Mesendoderm (in vitro differentiated cells): ENCODE results near the gene CETP.

ENCODE experiments used
- DNase-seq: peaks from one replicate; pipeline ENCODE4 v3.0.0; 2013
- H2AK5ac ChIP-seq: 2 replicates; pipeline ENCODE4 v1.6.1; 2013; ENCODE audit warnings: low read length, inconsistent platforms
- H2BK120ac ChIP-seq: 2 replicates; pipeline ENCODE4 v1.6.1; 2013; ENCODE audit warnings: low read depth, mild to moderate bottlenecking, low read length, moderate library complexity, mixed read lengths
- H2BK15ac ChIP-seq: replicated peaks from 2 replicates; pipeline ENCODE4 v1.6.1; 2013; ENCODE audit warnings: low read depth, mild to moderate bottlenecking, moderate library complexity
- H2BK5ac ChIP-seq: 2 replicates; pipeline ENCODE4 v1.6.1; 2013; ENCODE audit warnings: low read length, inconsistent platforms
- H3K18ac ChIP-seq: 2 replicates; pipeline ENCODE4 v1.6.1; 2013; ENCODE audit warnings: mild to moderate bottlenecking, low read length, mixed read lengths
- H3K23ac ChIP-seq: one replicate; pipeline ENCODE4 v1.6.1; 2013; ENCODE audit warnings: low read length
- H3K27ac ChIP-seq: 2 replicates; pipeline ENCODE4 v1.5.1; 2013; ENCODE audit warnings: low read depth, mild to moderate bottlenecking, inconsistent platforms, low read length, moderate library complexity
- H3K27me3 ChIP-seq: 2 replicates; pipeline ENCODE4 v1.6.1; 2013; ENCODE audit warnings: low read length, control low read depth, mild to moderate bottlenecking, inconsistent platforms; ENCODE audit not compliant: insufficient read depth, poor library complexity
- H3K36me3 ChIP-seq: 2 replicates; pipeline ENCODE4 v1.6.1; 2013; ENCODE audit warnings: low read length, inconsistent platforms; ENCODE audit not compliant: control insufficient read depth, insufficient read depth
- H3K4ac ChIP-seq: one replicate; pipeline ENCODE4 v1.6.1; 2013; ENCODE audit warnings: low read depth, mild to moderate bottlenecking, low read length, moderate library complexity
- H3K4me1 ChIP-seq: 2 replicates; pipeline ENCODE4 v1.6.1; 2013; ENCODE audit warnings: low read depth, low read length, inconsistent platforms; ENCODE audit not compliant: control insufficient read depth
- H3K4me2 ChIP-seq: 2 replicates; pipeline ENCODE4 v1.6.1; 2013; ENCODE audit warnings: low read length
- H3K4me3 ChIP-seq: 2 replicates; pipeline ENCODE4 v1.5.1; 2013; ENCODE audit warnings: mild to moderate bottlenecking, low read length
- H3K56ac ChIP-seq: one replicate; pipeline ENCODE4 v1.6.1; 2013; ENCODE audit warnings: low read length
- H3K79me1 ChIP-seq: 2 replicates; pipeline ENCODE4 v1.6.1; 2013; ENCODE audit warnings: low read length, inconsistent platforms
- H3K79me2 ChIP-seq: 2 replicates; pipeline ENCODE4 v1.6.1; 2013; ENCODE audit warnings: mild to moderate bottlenecking, low read length; ENCODE audit not compliant: control insufficient read depth, insufficient read depth
- H3K9ac ChIP-seq: 2 replicates; pipeline ENCODE4 v1.6.1; 2013; ENCODE audit warnings: low read length, inconsistent platforms
- H4K5ac ChIP-seq: one replicate; pipeline ENCODE4 v1.6.1; 2013; ENCODE audit warnings: low read length
- H4K8ac ChIP-seq: one replicate; pipeline ENCODE4 v1.6.1; 2013; ENCODE audit warnings: low read depth, mild to moderate bottlenecking, control low read depth, low read length, moderate library complexity
- WGBS: extraction: QIAGEN DNeasy Blood & Tissue Kit; methylation state at CpG from one replicate; pipeline ENCODE4 v1.1.7; 2013; ENCODE audit warnings: low lambda C conversion rate, missing lambda C conversion rate; ENCODE audit not compliant: insufficient coverage; ENCODE audit errors: extremely low coverage; 5-methylcytosine and 5-hydroxymethylcytosine counted together

Gene CETP

DNA sequence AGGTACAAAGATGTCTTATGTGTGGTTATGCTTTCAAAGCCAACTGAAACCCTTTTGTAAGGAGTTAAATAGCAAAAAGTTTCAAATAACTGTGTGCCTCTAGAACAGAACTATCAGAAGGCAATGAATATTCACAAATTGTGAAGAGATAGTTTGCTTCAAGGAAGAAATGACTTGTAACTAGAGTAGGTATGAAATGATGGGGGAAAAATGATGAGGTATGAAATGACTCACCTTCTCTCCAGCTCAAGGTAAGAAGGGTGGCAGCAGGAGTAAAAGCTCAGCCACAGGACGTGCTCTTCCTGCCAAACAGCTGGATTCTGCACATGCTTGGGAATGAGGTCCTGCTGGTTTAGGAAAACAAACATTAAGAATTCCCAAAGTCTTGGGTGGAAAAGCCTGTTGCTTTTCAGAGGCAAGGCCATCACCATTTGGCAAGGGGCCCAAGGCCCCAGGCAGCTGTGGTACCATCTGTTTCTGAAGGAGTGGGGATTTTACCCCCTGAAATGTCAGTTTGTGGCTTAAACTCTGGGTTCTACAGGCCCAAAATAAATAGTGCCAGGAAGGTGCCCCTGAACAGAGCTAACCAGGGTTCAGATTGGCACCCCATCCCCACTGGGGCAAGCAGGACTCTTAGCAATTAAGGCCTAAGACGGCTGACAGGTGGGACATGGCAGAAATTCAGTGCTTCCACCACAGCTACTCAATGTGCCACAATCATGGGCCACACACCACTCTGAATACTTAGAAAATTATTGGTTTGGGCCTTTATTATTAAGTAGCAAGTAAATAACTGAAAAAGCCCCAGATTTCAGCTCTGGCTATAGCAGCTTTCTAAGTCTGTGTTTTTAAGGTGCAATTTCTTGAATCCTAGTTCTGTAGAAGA is 16.6 kb upstream of the CETP start:
- WGBS, result no CpG with 5 or more reads among the region's 2 CpGs

DNA sequence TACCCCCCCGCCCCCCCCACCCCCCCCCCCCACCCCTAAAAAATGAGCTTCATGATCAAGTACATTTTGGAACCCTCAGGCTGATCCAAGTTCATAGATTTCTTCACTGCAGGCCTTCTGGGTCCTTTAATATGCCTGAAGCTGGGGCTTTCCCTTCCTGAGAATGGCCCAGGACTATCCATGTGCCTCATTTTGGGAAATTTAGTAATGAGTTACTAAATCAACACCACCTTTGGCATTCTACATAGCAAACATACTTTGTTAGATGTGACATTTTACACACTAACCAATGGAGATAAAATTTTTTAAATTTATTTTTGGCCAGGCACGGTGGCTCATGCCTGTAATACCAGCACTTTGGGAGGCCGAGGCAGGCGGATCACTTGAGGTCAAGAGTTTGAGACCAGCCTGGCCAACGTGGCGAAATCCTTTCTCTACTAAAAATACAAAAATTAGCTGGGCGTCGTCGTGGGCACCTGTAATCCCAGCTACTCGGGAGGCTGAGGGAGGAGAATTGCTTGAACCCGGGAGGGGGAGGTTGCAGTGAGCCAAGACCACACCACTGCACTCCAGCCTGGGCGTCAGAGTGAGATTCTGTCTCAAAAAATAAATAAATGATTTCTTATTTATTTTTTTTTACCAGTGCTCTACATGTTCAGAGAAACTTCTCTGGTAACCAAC is 15.8 kb upstream of the CETP start:
- WGBS, result no CpG with 5 or more reads among the region's 12 CpGs
- no peak overlapping the region for H3K27ac ChIP-seq
- peaks cover 2% of the 10 kb centered on the region for H3K79me1 ChIP-seq
- no peak overlapping the region for H2BK120ac ChIP-seq
- no peak overlapping the region for H2BK15ac ChIP-seq
- H4K8ac ChIP-seq, result no peak overlapping the region
- H3K79me2 ChIP-seq, result no peaks in the 10 kb centered on the region
- H2BK5ac ChIP-seq, result no peak overlapping the region
- H3K9ac ChIP-seq, result no peak overlapping the region
- no peak overlapping the region for H3K4me3 ChIP-seq
- H3K4me1 ChIP-seq, result no peaks in the 10 kb centered on the region
- no peak overlapping the region for H3K18ac ChIP-seq
- no peak overlapping the region for H3K23ac ChIP-seq
- H3K4ac ChIP-seq, result no peak overlapping the region
- no peak for DNase-seq
- peaks cover 20% of the 10 kb centered on the region for H3K36me3 ChIP-seq
- H3K27me3 ChIP-seq, result no peaks in the 10 kb centered on the region
- H3K4me2 ChIP-seq, result no peak overlapping the region
- no peak overlapping the region for H2AK5ac ChIP-seq
- no peak overlapping the region for H4K5ac ChIP-seq
- no peak overlapping the region for H3K56ac ChIP-seq

More for the DNA sequence above, 16.6 kb upstream of the CETP start:
- Histone ChIP-seq H3K27me3 (no peaks in the 10 kb centered on the region), H3K79me2 (no peaks in the 10 kb centered on the region), H3K9ac (no peak overlapping the region), H3K79me1 (peaks cover 2% of the 10 kb centered on the region), H2AK5ac (no peak overlapping the region), H3K18ac (no peak overlapping the region), H3K4ac (no peak overlapping the region), H3K56ac (no peak overlapping the region), H3K4me2 (no peak overlapping the region), H3K4me3 (no peak overlapping the region), H2BK5ac (no peak overlapping the region), H2BK15ac (no peak overlapping the region), H2BK120ac (no peak overlapping the region), H4K5ac (no peak overlapping the region), H3K36me3 (peaks cover 21% of the 10 kb centered on the region), H3K23ac (no peak overlapping the region), H4K8ac (no peak overlapping the region), H3K27ac (no peak overlapping the region), H3K4me1 (no peaks in the 10 kb centered on the region)
- DNase-seq, result no peak

DNA sequence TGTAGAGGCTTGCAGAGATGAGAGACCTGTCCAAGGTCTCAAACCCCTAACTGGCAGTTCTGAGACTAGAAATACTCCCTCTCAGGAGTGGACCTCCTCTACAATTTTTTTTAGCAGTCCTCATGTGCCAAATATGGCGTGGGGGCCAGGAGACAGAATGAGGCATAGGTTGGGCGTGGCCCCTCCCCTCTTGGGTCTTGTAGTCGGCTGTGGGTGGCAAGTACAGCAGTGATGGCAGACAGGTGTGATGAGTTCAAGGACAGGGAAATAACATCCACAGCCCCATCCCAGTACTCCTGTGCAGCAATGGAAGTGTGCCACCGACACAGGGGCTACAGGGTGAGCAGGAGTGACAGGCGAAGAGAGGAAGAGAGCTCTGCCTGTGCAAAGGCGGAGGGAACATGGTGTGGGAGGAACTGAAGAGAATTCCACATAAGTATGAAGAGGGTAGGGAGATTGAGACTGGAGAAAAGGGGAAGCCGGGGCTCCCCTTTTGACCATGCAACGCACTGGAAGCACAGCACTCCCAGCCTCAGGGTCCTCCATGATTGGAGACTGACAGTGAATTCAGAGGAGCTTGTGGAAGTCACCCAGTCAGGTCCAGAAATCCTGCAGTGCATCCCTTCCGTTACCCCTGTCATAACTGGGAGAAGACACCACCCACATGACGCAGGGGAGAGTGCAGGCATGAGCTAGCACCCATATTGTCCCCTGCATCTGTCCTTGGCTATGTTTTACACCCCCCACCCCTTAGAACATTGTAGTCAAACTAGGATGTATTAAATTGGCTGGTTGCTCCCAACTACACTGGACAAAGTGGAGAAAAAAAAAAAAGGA is 14.8 kb upstream of the CETP start:
- Histone ChIP-seq H3K4ac (no peak overlapping the region), H3K56ac (no peak overlapping the region), H2BK120ac (no peak overlapping the region), H3K27me3 (no peaks in the 10 kb centered on the region), H3K79me2 (no peaks in the 10 kb centered on the region), H3K27ac (no peak overlapping the region), H3K4me2 (no peak overlapping the region), H3K18ac (no peak overlapping the region), H2AK5ac (no peak overlapping the region), H4K5ac (no peak overlapping the region), H3K4me1 (no peaks in the 10 kb centered on the region), H3K23ac (no peak overlapping the region), H2BK15ac (no peak overlapping the region), H3K9ac (no peak overlapping the region), H3K36me3 (peaks cover 13% of the 10 kb centered on the region), H4K8ac (no peak overlapping the region), H3K79me1 (no peaks in the 10 kb centered on the region), H3K4me3 (no peak overlapping the region), H2BK5ac (no peak overlapping the region)
- no peak for DNase-seq
- no CpG with 5 or more reads among the region's 10 CpGs for WGBS

DNA sequence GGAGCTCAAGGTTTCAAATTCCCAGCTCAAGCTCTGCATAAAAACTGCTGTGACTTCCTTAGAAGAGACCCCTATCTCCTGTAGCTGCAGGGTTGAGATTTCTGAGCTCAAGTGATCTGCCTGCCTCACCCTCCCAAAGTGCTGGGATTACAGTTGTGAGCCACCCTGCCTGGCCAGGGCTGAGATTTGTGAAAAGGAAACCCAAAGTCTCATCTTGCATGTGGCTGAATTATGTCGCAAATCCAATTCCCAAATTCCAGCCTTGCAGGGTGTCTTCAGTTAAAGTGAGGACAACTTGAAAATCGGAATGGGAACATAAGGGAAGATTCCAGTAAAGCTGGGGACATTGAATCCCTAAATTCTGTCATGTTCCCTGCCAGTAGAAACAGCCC is 14.2 kb upstream of the CETP start:
- Histone ChIP-seq H4K5ac (no peak overlapping the region), H3K79me2 (no peaks in the 10 kb centered on the region), H4K8ac (no peak overlapping the region), H2BK120ac (no peak overlapping the region), H3K27me3 (no peaks in the 10 kb centered on the region), H3K23ac (no peak overlapping the region), H3K4me1 (no peaks in the 10 kb centered on the region), H3K56ac (no peak overlapping the region), H3K27ac (no peak overlapping the region), H3K36me3 (peaks cover 12% of the 10 kb centered on the region), H3K9ac (no peak overlapping the region), H3K4me3 (no peak overlapping the region), H3K18ac (no peak overlapping the region), H3K4ac (no peak overlapping the region), H3K4me2 (no peak overlapping the region), H3K79me1 (no peaks in the 10 kb centered on the region), H2BK15ac (no peak overlapping the region), H2BK5ac (no peak overlapping the region), H2AK5ac (no peak overlapping the region)
- no peak for DNase-seq
- no CpG with 5 or more reads among the region's 2 CpGs for WGBS

DNA sequence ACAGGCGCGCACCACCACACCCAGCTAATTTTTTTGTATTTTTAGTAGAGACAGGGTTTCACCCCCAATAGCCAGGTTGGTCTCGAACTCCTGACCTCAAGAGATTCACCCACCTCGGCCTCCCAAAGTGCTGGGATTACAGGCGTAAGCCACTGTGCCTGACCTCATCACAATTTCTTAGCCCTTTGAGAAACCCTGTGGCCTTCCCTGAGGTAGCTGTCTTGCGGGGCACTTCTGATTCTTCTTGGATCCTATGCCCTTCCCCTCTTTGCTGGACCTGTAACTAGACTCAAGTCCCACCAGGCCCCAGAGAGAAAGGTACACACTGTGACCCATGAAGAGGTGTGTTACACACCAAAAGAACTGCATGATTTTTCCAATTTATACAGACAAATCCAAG is 13.5 kb upstream of the CETP start:
- Histone ChIP-seq H2BK120ac (no peak overlapping the region), H3K79me1 (no peaks in the 10 kb centered on the region), H3K56ac (no peak overlapping the region), H3K27ac (no peak overlapping the region), H3K23ac (no peak overlapping the region), H4K5ac (no peak overlapping the region), H4K8ac (no peak overlapping the region), H3K36me3 (peaks cover 6% of the 10 kb centered on the region), H3K4me2 (no peak overlapping the region), H3K18ac (no peak overlapping the region), H2BK5ac (no peak overlapping the region), H3K4me1 (no peaks in the 10 kb centered on the region), H3K9ac (no peak overlapping the region), H3K79me2 (no peaks in the 10 kb centered on the region), H3K4me3 (no peak overlapping the region), H3K4ac (no peak overlapping the region), H3K27me3 (no peaks in the 10 kb centered on the region), H2AK5ac (no peak overlapping the region), H2BK15ac (no peak overlapping the region)
- WGBS, result no CpG with 5 or more reads among the region's 6 CpGs
- DNase-seq, result no peak
